GM18520 (cell line): ENCODE results near the gene LSS.
"Not testable (repeated sequence)": the region's sequence is repeated elsewhere in the genome, so short reads cannot be mapped to it uniquely, and the experiment has no call there.

Experiments
- ATAC-seq: cut with Tn5 transposase; IDR thresholded peaks from one replicate; pipeline ENCODE4 v1.9.1; 2021; ENCODE audit not compliant: unreplicated experiment

LSS gene

DNA sequence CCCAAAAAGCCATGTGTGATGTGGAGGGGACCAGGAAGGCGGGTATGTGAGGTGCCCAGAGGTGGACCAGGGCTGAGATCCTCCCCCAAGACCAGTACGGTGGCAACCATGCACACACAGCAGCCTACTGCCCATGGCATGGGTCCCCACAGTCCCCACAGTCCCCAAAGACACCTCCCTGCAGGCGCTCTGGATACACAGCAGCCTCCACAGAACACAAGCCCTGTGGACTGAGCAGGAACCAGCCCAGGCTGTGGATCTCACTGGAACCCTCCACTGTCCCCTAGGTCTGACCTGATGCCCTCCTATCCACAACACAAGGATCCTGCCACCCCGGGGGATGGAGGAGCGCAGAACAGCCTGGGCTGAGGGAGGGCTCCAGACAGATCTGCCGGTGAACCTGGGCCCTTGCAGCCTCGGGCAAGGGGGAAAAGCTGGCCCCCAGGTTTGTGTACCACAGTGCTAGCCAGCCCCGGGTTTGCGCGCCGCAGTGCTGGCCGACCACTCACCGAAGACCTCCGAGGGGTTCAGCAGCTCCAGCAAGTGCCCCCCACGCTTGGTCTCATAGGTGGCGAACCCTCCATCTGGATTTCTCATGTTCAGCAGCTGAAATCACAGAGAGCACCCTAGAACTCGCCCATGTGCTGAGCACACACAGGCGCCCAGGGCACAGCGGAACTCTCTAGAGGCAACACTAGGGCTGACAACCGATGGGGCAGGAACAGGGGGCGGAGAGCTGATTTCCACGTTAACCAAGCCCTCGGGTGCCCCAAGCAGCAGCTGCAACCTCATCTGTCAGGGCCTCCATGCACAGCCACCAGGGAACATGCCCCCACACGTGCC is 22.2 kb downstream of the LSS start:
- ATAC-seq = no peak

DNA sequence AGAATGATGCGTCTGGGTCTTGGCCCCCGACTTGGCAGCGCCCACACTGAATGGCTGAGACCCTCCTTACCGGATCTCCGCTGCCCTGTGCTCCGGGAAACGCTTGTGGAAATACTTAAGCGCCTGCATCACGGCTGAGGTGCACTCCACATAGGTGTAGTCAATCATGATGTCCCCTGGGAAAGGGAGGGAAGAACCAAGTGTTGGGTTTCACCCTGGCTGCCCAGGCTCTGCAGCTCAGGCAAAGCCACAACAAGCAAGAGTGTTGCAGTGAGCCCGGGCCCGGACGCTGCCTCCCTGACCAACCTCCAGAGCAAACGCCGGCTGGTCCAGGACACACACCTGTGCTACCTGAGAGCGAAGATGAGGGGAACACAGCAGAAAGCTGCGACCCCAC is 22.8 kb downstream of the LSS start:
- ATAC-seq = no peak

DNA sequence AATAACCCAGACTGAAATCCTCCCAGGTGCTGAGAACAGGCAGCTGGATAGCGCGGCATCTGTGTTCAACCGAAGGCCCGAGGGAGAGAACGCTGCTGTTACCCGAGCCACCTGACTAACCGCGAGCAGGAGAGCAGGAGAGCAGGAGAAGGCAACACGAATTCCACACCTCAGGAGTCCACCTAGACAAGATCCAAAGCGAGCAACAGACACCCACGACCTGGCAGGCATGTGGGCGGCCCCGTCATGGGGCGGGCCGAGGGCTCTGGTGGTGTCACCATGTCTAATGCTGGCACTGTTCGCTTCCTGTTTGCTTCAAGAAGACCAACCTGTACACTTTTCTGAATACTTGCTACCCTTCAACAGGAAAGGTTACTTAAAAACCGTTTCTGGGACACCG is 23.4 kb downstream of the LSS start:
- ATAC-seq = no peak

DNA sequence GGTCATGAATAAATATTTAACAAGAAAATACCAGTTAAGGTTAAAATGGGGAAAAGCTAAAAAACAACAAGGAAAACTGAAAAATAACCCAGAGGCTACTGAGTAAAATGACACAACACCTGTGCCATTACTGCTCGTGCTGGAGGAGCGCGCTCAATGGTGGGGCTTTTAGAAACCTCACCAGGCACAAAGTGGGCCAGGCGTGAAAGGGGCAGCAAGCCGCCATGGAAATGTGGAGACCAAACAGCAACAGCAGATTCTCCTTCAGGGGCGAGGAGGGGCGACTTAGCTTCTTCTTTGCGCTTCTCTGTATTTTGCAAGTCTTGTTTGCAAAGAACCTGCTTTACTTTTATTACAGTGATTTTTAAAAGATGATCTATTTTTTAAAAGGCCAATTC is 25.4 kb downstream of the LSS start:
- no peak for ATAC-seq

DNA sequence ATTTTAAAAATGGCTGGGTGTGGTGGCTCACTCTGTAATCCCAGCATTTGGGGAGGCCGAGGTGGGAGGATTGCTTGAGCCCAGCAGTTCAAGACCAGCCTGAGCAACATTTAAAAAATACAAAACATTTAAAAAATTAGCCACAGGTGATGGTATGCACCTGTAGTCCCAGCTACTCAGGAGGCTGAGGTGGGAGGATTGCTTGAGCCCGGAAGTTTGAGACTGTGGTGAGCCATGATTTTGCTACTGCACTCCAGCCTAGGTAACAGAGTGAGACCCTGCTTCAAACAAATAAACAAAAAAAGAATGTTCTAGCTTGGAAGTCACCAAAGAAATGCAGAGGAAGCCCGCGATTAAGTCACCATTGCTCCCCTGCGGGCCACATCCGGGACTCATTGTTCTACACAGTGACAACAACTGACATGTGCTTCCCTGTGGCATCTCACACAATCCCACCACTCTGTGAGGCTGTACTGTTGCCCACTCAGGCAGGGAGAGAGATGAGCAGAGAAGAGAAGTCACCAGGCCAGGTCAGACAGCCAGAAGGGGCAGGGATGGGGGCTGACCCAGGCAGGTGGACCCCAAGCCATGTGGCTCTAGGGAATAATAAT is 25.9 kb downstream of the LSS start:
- ATAC-seq = no peak

DNA sequence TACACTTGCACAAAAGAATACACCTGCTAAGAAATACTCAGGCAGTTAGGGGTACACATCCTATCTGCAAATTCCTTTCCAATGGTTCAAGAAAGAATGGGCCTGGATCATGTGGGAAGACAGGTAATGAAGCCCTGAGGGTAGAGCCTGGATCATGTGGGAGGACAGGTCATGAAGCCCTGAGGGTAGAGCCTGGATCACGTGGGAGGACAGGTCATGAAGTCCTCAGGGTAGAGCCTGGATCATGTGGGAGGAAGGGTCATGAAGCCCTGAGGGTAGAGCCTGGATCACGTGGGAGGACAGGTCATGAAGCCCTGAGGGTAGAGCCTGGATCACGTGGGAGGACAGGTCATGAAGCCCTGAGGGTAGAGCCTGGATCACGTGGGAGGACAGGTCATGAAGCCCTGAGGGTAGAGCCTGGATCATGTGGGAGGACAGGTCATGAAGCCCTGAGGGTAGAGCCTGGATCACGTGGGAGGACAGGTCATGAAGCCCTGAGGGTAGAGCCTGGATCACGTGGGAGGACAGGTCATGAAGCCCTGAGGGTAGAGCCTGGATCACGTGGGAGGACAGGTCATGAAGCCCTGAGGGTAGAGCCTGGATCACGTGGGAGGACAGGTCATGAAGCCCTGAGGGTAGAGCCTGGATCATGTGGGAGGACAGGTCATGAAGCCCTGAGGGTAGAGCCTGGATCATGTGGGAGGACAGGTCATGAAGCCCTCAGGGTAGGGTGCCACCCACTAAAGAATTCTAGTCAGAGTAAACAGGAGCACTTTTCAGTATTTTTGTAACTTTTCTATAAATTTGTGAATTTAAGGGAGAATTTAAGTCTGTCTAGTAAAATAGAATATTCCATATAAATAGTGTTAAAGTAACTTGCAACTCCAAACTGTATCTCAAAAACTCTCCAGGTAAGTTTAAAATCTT is 27.4 kb downstream of the LSS start:
- ATAC-seq = not testable (repeated sequence)

DNA sequence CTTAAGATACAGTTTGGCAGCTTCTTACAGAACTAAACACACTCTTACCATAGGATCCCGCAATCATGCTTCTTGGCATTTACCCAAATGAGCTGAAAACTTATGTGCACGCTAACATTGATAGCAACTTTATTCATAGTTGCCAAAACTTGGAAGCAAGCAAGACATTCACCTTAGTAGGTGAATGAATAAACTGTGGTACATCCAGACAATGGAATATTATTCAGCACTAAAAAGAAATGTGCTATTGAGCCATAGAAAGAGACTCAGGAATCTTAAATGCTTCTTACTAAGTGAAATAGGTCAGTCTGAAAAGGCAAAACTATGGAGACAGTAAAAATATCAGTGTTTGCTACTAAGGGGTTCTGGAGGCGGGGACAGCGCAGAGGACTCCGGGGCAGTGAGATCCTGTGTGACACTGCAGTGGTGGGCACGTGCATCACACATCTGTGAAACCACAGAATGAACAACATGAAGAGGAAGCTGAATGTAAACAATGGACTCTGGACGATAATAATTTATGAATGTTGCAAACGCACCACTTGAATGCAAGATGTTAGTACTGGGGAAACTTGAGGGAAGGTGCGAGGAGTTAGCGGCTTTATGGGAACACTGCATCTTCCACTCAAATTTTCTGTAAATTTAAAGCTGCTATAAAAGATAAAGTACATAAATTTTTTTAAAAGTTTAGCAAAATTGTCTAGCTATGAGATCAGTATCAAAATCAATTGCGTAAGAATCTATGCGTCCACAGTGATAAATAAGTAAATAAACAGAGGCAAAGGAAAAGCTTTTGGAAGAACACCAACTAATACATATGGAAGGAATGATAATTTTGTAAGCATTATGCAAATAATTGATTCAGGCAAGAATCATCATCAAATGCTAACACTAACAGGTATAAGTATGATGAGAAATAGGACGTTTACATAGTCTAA is 28.9 kb downstream of the LSS start:
- ATAC-seq = no peak

DNA sequence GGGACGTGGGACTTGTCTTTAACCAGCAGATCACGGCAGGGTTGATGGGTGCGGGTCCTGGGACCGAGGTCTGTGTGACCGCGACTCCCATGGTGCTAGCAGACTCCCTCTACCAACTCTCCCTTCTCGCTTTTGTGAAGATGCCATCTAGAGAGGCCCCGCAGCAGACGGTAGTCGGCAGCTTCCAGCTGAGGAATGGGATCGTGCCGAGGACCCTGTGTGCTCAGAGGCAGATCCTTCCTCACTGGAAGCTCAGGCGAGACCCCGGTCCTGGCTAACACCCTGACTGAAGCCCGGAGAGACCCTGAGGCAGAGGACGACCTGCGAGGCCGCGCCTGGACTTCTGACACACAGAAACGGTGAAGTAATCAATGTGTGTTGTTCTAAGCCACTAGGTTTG is 31.8 kb downstream of the LSS start:
- no peak for ATAC-seq

DNA sequence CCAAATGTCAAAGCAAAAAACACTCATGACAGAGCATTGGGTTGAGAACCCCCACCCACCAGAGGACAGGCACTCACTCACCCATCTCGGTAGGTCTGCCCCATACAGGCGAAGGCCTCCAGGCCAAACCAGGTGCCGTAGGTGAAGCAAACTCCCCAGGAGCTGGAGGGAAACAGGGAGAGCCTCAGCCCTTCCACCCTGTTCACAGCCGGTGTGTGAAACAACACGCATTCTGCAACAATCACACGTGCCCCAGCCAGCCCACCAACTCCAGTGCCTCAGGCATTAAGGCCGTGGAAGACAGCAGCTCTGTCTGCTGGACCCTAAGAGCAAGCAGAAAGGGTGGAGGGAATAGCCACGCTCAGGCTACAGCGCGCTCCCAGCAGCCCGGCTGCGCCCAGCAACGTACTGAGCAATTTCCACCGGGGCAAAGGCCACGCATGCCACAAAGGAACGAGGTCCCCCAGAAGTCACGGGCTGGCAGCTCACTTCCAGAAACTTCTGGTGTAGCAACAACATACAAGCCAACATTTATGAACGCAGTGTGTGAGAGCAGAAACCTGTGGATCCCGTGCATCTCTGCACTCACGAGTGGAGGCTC is 32.9 kb downstream of the LSS start:
- no peak for ATAC-seq

DNA sequence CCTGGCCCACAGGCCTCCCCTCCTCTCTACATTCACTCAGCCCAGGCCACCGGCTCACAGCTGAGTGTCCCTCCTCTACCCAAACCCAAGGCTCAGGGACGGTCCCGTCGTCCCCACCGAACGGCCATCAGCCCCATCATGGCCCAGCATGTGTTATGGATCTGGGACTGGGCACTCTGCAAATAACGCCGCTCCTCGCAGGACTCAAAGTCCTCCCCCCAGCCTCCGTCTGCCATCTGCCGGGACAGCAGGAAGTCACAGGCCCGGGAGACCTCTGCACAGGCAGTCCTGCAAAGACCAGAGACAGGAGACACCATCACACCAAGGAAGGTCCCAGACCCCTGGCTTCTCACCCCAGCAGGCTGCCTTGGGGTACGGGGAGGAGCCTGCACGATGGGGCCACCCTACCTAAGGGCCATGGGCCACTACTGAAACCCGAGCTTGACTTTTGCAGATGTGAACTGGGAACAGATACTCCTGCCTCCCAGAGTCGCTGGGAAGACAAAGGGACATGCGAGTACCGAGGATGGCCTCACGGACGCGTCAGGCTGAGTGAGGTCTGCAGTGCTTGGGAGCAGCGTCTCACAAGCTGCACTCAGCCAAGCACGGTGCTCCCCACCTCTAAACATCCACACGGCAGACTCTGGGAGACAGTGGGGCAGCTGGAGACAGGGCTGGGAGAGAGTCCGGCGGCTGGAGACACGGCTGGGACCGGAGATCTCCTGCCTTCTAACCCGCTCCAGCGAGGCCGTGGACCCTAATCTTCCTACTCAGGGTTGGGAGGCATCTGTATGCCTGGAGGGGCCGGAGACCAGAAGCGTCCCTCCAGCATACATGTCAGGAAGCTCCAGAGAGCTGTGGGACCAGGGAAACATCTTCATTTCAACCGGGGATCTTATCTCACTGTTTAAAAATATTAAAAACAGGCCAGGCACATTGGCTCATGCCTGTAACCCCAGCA is 33.9 kb downstream of the LSS start:
- no peak for ATAC-seq

DNA sequence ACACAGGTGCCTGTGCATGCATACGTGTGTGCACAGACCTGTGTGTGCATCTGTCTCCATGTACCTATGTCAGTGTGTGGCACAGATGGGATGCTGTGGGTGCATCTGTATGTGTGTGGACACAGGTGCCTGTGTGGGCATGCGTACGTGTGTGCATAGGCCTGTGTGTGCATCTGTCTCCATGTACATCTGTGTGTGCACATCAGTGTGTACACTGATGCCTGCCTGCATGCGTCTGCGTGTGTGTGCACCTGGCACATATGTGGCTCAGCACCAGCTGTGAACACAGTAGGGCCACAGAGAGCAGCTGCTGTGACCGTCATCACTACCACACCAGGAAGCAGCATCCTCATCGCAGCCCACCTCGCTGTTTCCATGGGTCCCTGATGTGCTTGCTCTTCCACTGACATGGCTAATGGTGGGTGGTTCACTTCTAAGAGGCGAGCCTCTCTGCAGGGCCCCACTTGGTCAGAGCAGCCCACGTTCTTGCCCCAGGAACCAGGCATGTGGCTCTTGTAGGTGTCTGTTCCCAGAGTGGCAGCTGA is 34.7 kb downstream of the LSS start:
- no peak for ATAC-seq

DNA sequence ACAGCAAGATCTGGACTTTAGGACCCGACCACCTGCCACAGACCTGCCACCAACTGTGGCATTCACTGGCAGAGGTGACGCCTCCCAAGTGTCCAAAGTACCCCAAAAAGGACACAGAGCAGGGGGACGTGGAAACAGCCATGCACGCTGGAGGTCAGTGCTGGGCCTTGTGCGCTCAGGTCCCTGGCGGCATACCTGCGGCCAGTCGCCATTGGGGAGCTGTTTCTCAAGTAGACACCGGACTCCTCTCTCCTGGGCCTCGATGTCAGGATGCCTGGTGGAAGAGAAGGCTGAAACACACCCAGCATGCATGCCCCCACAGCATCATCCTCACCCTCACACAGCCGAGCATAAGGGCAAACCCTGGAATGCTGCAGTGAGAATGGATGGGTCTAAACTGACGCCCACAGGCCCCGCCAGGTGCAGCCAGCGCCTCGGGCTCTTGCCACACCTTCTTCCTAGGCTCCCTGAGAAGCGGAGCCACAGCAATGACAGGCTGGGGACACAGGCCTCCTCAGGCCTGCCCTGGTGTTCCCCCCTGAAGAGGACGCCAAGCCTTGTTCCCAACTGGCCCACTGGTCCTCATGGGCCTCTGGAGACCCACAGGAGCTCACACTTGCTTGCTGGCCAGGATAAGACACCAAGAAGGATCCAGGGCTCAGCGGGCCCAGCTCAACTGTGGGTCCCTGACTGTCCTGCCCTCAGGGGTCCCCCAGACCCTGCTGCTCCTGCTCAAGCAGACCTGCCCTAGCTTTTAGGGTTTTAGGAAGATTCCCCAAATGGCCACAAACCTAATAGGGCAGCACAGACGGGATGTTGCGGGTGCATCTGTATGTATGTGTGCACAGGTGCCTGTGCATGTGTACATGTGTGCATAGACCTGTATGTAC is 36.6 kb downstream of the LSS start:
- ATAC-seq = no peak

DNA sequence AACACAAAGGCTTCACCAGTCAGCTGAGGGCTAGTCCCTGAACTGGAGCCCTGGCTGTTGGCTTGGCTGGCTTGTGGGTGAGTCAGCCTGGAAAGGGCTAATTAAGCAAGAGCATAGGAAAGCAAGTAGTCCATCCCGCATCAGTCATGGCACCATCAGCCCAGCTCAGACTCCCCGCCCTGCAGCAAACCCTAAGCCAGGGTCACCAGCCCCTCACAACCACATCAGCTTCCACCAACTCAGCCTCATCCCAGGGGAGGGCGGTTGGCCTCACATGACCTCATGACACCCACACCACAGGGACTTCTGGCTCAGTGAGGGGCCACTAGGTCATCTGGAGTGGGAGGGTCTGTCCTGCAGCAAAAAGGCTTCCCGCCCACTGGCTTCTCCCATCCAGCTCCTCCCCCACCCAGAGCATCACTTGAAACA is 37.3 kb downstream of the LSS start:
- ATAC-seq = no peak

DNA sequence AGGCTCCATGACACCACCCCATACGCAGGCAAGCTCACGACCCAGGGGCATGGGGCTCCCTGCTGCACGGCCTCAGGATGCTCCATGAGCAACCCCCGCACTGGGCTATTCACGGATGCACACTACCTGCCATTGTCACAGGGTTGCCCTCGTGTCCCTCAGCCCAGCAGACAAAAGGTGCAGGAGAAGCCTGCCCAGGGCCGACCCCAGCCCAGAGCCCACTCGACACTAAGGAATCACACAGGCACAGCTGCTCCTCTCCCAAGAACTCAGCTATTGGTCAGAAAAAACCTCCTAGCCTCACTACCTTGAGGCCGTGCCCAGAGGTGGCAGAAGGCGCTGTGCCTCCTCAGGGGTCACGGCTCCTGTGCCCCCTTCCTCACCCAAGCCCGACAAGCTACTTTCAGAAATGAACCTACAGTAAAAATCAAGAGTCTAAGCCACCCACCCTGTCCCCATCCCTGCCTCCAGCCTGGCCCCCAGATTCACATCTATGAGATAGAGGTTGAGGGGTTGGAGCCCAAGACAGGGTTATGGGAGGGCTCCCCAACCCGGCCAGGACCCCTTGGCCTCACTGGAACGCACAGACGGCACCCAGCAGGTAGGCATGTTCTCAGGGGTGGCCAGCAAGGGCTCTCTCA is 38.0 kb downstream of the LSS start:
- ATAC-seq = no peak

DNA sequence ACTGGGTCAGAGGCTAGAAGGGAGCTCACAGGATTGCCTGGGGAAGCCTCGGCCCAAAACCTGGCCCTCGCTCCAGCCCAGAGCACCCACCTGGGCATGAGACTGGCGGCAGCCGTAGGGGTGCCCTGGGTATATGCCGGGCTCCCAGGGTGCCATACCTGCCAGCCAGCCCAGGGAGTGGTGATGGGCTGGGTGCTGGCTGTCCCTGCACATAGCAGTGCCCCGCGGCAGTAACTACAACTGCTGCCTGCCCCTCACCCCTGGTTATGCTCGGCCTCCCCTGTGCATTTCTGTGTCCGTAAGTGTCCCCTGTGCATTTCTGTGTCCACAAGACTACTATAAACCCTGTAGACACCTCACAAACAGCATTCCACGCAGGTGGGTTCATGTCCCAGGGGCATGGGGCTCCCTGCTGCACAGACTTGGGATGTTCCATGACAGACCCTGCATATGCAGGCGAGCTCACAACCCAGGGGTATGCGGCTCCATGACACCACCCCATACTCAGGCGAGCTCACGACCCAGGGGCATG is 38.5 kb downstream of the LSS start:
- ATAC-seq = no peak

DNA sequence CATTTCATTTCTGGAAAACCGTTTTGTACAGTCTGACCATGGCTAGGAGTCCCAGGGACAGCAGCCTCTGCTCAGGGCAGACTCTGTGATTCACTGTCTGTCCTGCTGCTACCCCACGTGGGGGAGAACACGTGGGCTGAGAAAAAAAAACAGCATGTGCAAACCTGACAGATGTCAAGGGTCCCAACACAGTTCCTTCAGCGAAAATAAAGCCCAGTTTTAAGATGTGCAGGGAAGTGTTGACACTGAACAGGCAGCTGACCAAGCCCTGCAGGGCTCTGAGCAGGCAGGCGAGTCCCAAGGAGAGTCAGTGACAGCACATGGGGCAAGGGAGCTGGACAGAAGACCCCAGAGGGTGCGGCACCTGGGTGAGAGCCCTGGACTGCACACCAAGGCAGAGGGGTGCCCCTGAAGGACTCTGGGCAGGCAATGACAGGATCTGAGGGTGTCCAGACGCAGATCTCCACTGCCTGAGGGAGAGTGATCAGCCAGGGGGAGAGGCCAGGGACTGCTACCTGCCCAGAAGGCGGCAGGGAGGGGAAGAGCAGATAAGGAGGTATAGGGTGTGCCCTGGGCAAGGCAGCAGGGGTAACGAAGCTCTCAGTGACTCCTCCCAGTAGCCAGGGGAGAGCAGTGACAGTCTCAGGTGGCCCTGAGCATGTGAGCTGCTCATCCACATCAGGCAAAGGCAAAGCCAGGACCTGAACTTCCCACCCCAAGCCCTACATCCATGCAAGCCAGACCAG is 39.2 kb downstream of the LSS start:
- ATAC-seq = no peak
